Mesothelial cell of epicardium (in vitro differentiated cells): ENCODE results near the gene RGS8. TPM values are rescaled to one million over a fixed set of nuclear protein-coding genes. Genes with fewer than 3 reads are reported as not detected.

Experiments
- DNase-seq, 2 experiments: peaks; one replicate each; pipeline ENCODE4 v3.0.0; 2021; ENCODE audit warnings: low spot score in 2 of 2; ENCODE audit not compliant: unreplicated experiment in 2 of 2
- H3K27ac Mint-ChIP-seq: 2 replicates; pipeline ENCODE4 v1.8.0; 2021; ENCODE audit warnings: mixed read lengths
- H3K27me3 Mint-ChIP-seq: 2 replicates; pipeline ENCODE4 v1.8.0; 2021; ENCODE audit warnings: low read depth, mixed read lengths
- H3K36me3 Mint-ChIP-seq: 2 replicates; pipeline ENCODE4 v1.8.0; 2021; ENCODE audit warnings: mixed read lengths
- H3K4me1 Mint-ChIP-seq: 2 replicates; pipeline ENCODE4 v1.8.0; 2021; ENCODE audit warnings: mixed read lengths
- H3K4me3 Mint-ChIP-seq: 2 replicates; pipeline ENCODE4 v1.8.0; 2021; ENCODE audit warnings: mild to moderate bottlenecking, moderate library complexity, mixed read lengths
- H3K9me3 Mint-ChIP-seq: 2 replicates; pipeline ENCODE4 v1.8.0; 2021; ENCODE audit warnings: mixed read lengths
- total RNA-seq: library from RNA; stranded (reverse); gene quantifications from 3 replicates; pipeline ENCODE4 v1.2.1, GENCODE V29; 2021
- TF ChIP-seq, protein P1 (sequence below): fragments of 200-600 bp; sonication (generic); IDR thresholded peaks from one replicate; pipeline ENCODE4 v1.5.0; 2021; ENCODE audit warnings: antibody characterized with exemption; ENCODE audit not compliant: unreplicated experiment

Gene RGS8
- total RNA-seq, 1 donor from 2014 or later: not detected

GRCh38 chr1:182716740-182717720 lies 32.6 kb upstream of the RGS8 start:
- Mint-ChIP-seq H3K4me1 (no peaks in the 10 kb centered on the region), H3K27me3 (no peaks in the 10 kb centered on the region), H3K9me3 (no peaks in the 10 kb centered on the region), H3K36me3 (no peaks in the 10 kb centered on the region), H3K4me3 (no peak overlapping the region), H3K27ac (no peak overlapping the region)
- DNase-seq: no peak
- TF ChIP-seq, protein P1, sequence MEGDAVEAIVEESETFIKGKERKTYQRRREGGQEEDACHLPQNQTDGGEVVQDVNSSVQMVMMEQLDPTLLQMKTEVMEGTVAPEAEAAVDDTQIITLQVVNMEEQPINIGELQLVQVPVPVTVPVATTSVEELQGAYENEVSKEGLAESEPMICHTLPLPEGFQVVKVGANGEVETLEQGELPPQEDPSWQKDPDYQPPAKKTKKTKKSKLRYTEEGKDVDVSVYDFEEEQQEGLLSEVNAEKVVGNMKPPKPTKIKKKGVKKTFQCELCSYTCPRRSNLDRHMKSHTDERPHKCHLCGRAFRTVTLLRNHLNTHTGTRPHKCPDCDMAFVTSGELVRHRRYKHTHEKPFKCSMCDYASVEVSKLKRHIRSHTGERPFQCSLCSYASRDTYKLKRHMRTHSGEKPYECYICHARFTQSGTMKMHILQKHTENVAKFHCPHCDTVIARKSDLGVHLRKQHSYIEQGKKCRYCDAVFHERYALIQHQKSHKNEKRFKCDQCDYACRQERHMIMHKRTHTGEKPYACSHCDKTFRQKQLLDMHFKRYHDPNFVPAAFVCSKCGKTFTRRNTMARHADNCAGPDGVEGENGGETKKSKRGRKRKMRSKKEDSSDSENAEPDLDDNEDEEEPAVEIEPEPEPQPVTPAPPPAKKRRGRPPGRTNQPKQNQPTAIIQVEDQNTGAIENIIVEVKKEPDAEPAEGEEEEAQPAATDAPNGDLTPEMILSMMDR: no peak

DNA sequence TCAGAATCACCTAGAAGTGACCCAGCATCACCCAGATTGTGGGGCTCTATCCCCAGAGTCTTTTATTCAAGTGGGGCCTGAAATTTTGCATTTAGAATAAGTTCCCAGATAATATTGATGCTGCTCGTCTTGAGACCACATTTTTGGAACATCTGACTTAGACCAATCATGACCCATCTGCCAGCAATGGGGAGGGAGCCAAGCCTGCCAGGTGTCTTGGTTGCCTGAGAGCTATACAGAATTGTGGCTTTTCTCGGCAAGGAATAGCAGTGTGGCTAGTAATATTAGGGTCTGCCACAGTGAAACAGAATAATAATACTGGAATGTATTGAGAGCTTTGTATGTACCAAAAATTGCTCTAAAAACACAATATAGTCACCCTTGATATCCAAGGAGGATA lies 31.1 kb upstream of the RGS8 start:
- Mint-ChIP-seq H3K27ac (no peak overlapping the region), H3K27me3 (no peaks in the 10 kb centered on the region), H3K36me3 (no peaks in the 10 kb centered on the region), H3K9me3 (no peaks in the 10 kb centered on the region), H3K4me1 (no peaks in the 10 kb centered on the region), H3K4me3 (no peak overlapping the region)
- TF ChIP-seq, protein P1: no peak
- no peak for DNase-seq

GRCh38 chr1:182714546-182714945 lies 30.2 kb upstream of the RGS8 start:
- no peaks in the 10 kb centered on the region for H3K9me3 Mint-ChIP-seq
- H3K27me3 Mint-ChIP-seq: no peaks in the 10 kb centered on the region
- no peak overlapping the region for H3K27ac Mint-ChIP-seq
- H3K36me3 Mint-ChIP-seq: no peaks in the 10 kb centered on the region
- DNase-seq: no peak
- no peak overlapping the region for H3K4me3 Mint-ChIP-seq
- no peaks in the 10 kb centered on the region for H3K4me1 Mint-ChIP-seq
- TF ChIP-seq, protein P1: no peak

DNA sequence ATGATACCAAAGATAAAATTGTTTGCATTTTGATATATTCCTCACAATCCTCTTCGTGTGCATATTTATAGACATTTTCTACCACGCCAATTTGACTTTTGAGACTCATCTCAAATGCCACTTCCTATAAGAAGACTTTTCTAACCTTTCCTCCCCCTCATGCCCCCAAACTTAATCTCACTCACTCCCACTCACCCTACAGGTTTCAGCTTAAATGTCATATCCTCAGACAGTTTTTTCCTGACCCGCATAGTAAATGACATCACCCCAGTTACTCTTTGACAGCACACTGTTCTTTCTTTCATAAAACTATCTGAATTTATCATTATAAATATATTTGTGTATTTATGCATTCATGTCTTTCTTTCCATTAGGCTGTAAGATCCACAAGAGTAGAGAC lies 29.6 kb upstream of the RGS8 start:
- no peaks in the 10 kb centered on the region for H3K9me3 Mint-ChIP-seq
- TF ChIP-seq, protein P1: no peak
- DNase-seq: no peak
- no peak overlapping the region for H3K4me3 Mint-ChIP-seq
- H3K27me3 Mint-ChIP-seq: no peaks in the 10 kb centered on the region
- H3K27ac Mint-ChIP-seq: no peak overlapping the region
- H3K36me3 Mint-ChIP-seq: no peaks in the 10 kb centered on the region
- no peaks in the 10 kb centered on the region for H3K4me1 Mint-ChIP-seq

- no peak for DNase-seq
- H3K4me3 Mint-ChIP-seq: no peak overlapping the region
- H3K4me1 Mint-ChIP-seq: no peaks in the 10 kb centered on the region
- no peak overlapping the region for H3K27ac Mint-ChIP-seq
- H3K9me3 Mint-ChIP-seq: no peaks in the 10 kb centered on the region
- TF ChIP-seq, protein P1: no peak
- no peaks in the 10 kb centered on the region for H3K27me3 Mint-ChIP-seq
- H3K36me3 Mint-ChIP-seq: no peaks in the 10 kb centered on the region
Observed at GRCh38 chr1:182713492-182713891, 29.1 kb upstream of the RGS8 start.
